Measurements from ENCODE around the gene XRCC5.

The XRCC5 gene

GRCh38 chr2:216235896-216236295 lies 126.7 kb downstream of the XRCC5 start:
- no peak for DNase-seq

GRCh38 chr2:216236486-216236885 lies 127.3 kb downstream of the XRCC5 start:
- DNase-seq: no peak

GRCh38 chr2:216242365-216242764 lies 133.2 kb downstream of the XRCC5 start:
- DNase-seq: peak; percentile 81

- DNase-seq: no peak
These were observed 133.9 kb downstream of the XRCC5 start for GRCh38 chr2:216243026-216243425.

- no peak for DNase-seq
These were observed 136.3 kb downstream of the XRCC5 start for GRCh38 chr2:216245391-216245975.

GRCh38 chr2:216246766-216247165 lies 137.6 kb downstream of the XRCC5 start:
- no peak for DNase-seq
